Testis (tissue), 2 donors: ENCODE results near the gene ADAMTSL2.

Experiments used
- CTCF ChIP-seq, 3 experiments: fragments of 450-650 bp in 2 of 3; fragments of 200-600 bp in 1 of 3; sonication (generic) in 1 of 3; IDR thresholded peaks; one replicate each; pipeline ENCODE4 v1.5.1; 2016 to 2019; ENCODE audit warnings: antibody characterized with exemption in 3 of 3, mild to moderate bottlenecking in 2 of 3, moderate library complexity in 1 of 3
- POLR2A ChIP-seq: fragments of 450-650 bp; IDR thresholded peaks from one replicate; pipeline ENCODE4 v1.6.1; 2017; ENCODE audit warnings: antibody characterized with exemption, mild to moderate bottlenecking, moderate library complexity

GRCh38 chr9:133595910-133596309 is 61.4 kb downstream of the ADAMTSL2 start:
- no peak for TF ChIP-seq CTCF (IDR thresholded peaks at IDR 0.05)
- TF ChIP-seq POLR2A: no peak
